Measurements from ENCODE around the gene ABCF2.

- TF ChIP-seq CTCF (optimal IDR thresholded peaks at IDR 0.05 in 1 of 3, IDR thresholded peaks at IDR 0.05 in 1 of 3, conservative IDR thresholded peaks at IDR 0.05 in 1 of 3; ENCODE audit: extremely low read depth in 1 of 3, insufficient read depth in 2 of 3, low read length in 3 of 3) (no peak), EZH2 (IDR thresholded peaks at IDR 0.05; ENCODE audit: low read length) (no peak)
Observed at GRCh38 chr7:151189038-151189437, 38.0 kb downstream of the ABCF2 start.

Data from keratinocyte (primary cell).